Gastroesophageal sphincter (tissue), 4 donors: ENCODE data around the gene RAPGEF2. TPM values are rescaled to one million over a fixed set of nuclear protein-coding genes. Genes with fewer than 3 reads are reported as not detected.
"Not testable (repeated sequence)": the region's sequence is repeated elsewhere in the genome, so short reads cannot be mapped to it uniquely, and the experiment has no call there.

ENCODE experiments used
- ATAC-seq: fragments of 150-250 bp; one replicate; pipeline ENCODE4 v1.9.1; 2016; ENCODE audit warnings: mild to moderate bottlenecking, moderate library complexity
- H3K27ac ChIP-seq, 4 donors: fragments of 200-600 bp; sonication (generic) in 3 of 4; 1 replicate in 3 of 4; 2 replicates in 1 of 4; pipeline ENCODE4 v1.5.1; 2016 to 2019
- H3K27me3 ChIP-seq: fragments of 200-600 bp; sonication (generic); one replicate; pipeline ENCODE4 v1.5.1; 2019
- H3K36me3 ChIP-seq, 2 donors: fragments of 200-600 bp; sonication (generic); one replicate each; pipeline ENCODE4 v1.5.1; 2019; ENCODE audit warnings: control low read depth in 1 of 2
- H3K4me1 ChIP-seq, 3 donors: fragments of 200-600 bp; sonication (generic); 1 replicate in 2 of 3; 2 replicates in 1 of 3; pipeline ENCODE4 v1.5.1; 2016 to 2019; ENCODE audit warnings: control low read depth in 2 of 3
- H3K4me3 ChIP-seq, 2 donors: fragments of 200-600 bp; sonication (generic); one replicate each; pipeline ENCODE4 v1.5.1; 2019; ENCODE audit warnings: mild to moderate bottlenecking in 1 of 2, moderate library complexity in 1 of 2
- H3K9me3 ChIP-seq, 3 donors: fragments of 200-600 bp; sonication (generic); one replicate each; pipeline ENCODE4 v1.5.1; 2017 to 2019; ENCODE audit warnings: control low read depth in 2 of 3
- CTCF ChIP-seq, 4 experiments: fragments of 200-600 bp in 2 of 4; fragments of 450-650 bp in 2 of 4; sonication (generic) in 1 of 4; IDR thresholded peaks; one replicate each; pipeline ENCODE4 v1.5.1; 2017 to 2019; ENCODE audit warnings: antibody characterized with exemption in 4 of 4, mild to moderate bottlenecking in 2 of 4, moderate library complexity in 2 of 4
- EP300 ChIP-seq: sonication (generic); formaldehyde crosslinking; IDR thresholded peaks from one replicate; pipeline ENCODE4 v1.6.1; 2017; ENCODE audit warnings: antibody characterized with exemption, mild to moderate bottlenecking
- POLR2A ChIP-seq, 2 donors: fragments of 450-650 bp; IDR thresholded peaks; one replicate each; pipeline ENCODE4 v1.6.1; 2017; ENCODE audit warnings: antibody characterized with exemption in 2 of 2, mild to moderate bottlenecking in 2 of 2, moderate library complexity in 1 of 2
- POLR2AphosphoS5 ChIP-seq: sonication (generic); formaldehyde crosslinking; IDR thresholded peaks from one replicate; pipeline ENCODE4 v1.6.1; 2017; ENCODE audit warnings: antibody characterized with exemption
- WGBS, 2 donors: methylation state at CpG; one replicate each; pipeline ENCODE4 v1.1.5; 2018; ENCODE audit warnings: low coverage in 1 of 2; 5-methylcytosine and 5-hydroxymethylcytosine counted together
- total RNA-seq, 4 donors: library from RNA; depleted of rRNA; stranded (reverse); fragments of >200 nt; gene quantifications; one replicate each; pipeline ENCODE4 v1.1.0, GENCODE V29; 2016

Gene RAPGEF2
- total RNA-seq, 4 donors from 2014 or later: 49.5 to 67.5 (median 60.9) TPM

- Histone ChIP-seq H3K9me3 (no peaks in the 10 kb centered on the region), H3K36me3 (no peaks in the 10 kb centered on the region), H3K4me1 (peaks cover 0 to 40% (median 0%) of the 10 kb centered on the region in 3 donors), H3K27me3 (no peaks in the 10 kb centered on the region), H3K27ac (no peak overlapping the region), H3K4me3 (no peak overlapping the region)
- no peak for ATAC-seq
- TF ChIP-seq CTCF (IDR thresholded peaks at IDR 0.05) (no peak), POLR2AphosphoS5 (no peak), POLR2A (IDR thresholded peaks at IDR 0.05) (no peak), EP300 (no peak)
Observed at GRCh38 chr4:159158083-159158617, 55.3 kb downstream of the RAPGEF2 start.

- no peak for ATAC-seq
- no peak overlapping the region for H3K27ac ChIP-seq
- H3K36me3 ChIP-seq: no peaks in the 10 kb centered on the region
- peaks cover 0 to 35% (median 0%) of the 10 kb centered on the region in 3 donors for H3K4me1 ChIP-seq
- no peak overlapping the region for H3K4me3 ChIP-seq
- no peaks in the 10 kb centered on the region for H3K27me3 ChIP-seq
- no peak for TF ChIP-seq POLR2AphosphoS5
- no peak for TF ChIP-seq CTCF (IDR thresholded peaks at IDR 0.05)
- no peak for TF ChIP-seq EP300
- TF ChIP-seq POLR2A (IDR thresholded peaks at IDR 0.05): no peak
- H3K9me3 ChIP-seq: no peaks in the 10 kb centered on the region
- 77 to 79% methylated on average over 5 of the region's 5 CpGs for WGBS, 2 donors
Observed at GRCh38 chr4:159158985-159159384, 56.1 kb downstream of the RAPGEF2 start.

GRCh38 chr4:159159611-159160010 lies 56.7 kb downstream of the RAPGEF2 start:
- no peak overlapping the region for H3K4me3 ChIP-seq
- TF ChIP-seq POLR2A (IDR thresholded peaks at IDR 0.05) (no peak), CTCF (IDR thresholded peaks at IDR 0.05) (no peak)
- peaks cover 0 to 40% (median 2%) of the 10 kb centered on the region in 3 donors for H3K4me1 ChIP-seq
- no peaks in the 10 kb centered on the region for H3K27me3 ChIP-seq
- no peak overlapping the region for H3K27ac ChIP-seq
- WGBS, 2 donors: 52 to 69% methylated on average over 2 of the region's 2 CpGs
- no peak for ATAC-seq
- H3K36me3 ChIP-seq: no peaks in the 10 kb centered on the region
- H3K9me3 ChIP-seq: no peaks in the 10 kb centered on the region

GRCh38 chr4:159160242-159160641 lies 57.4 kb downstream of the RAPGEF2 start:
- Histone ChIP-seq H3K9me3 (no peaks in the 10 kb centered on the region), H3K27me3 (no peaks in the 10 kb centered on the region), H3K4me3 (no peak overlapping the region), H3K4me1 (peaks cover 0 to 46% (median 4%) of the 10 kb centered on the region in 3 donors), H3K27ac (no peak overlapping the region), H3K36me3 (no peaks in the 10 kb centered on the region)
- TF ChIP-seq CTCF (IDR thresholded peaks at IDR 0.05): no peak
- TF ChIP-seq EP300: no peak
- no peak for TF ChIP-seq POLR2A (IDR thresholded peaks at IDR 0.05)
- no peak for TF ChIP-seq POLR2AphosphoS5
- 88 to 100% methylated on average over 1 of the region's 1 CpG for WGBS, 2 donors
- no peak for ATAC-seq

- not testable (repeated sequence) for H3K27me3 ChIP-seq, H3K27ac ChIP-seq, ATAC-seq, H3K36me3 ChIP-seq, H3K9me3 ChIP-seq, H3K4me3 ChIP-seq
- peaks cover 0 to 52% (median 4%) of the 10 kb centered on the region in 3 donors for H3K4me1 ChIP-seq
- 75 to 94% methylated on average over 2 to 3 of the region's 3 CpGs for WGBS, 2 donors
Observed at GRCh38 chr4:159161436-159161835, 58.6 kb downstream of the RAPGEF2 start.
